KMS-11 (cell line): ENCODE measurements around the gene ZNF75A.

ENCODE experiments used
- H2AFZ ChIP-seq: fragments of 200-600 bp; sonication (generic); 2 replicates; pipeline ENCODE4 v1.6.1; 2016; ENCODE audit warnings: antibody characterized with exemption, mixed run types, low read depth
- H3K27ac ChIP-seq: fragments of 200-600 bp; sonication (generic); 2 replicates; pipeline ENCODE4 v1.6.1; 2016; ENCODE audit warnings: mild to moderate bottlenecking, mixed run types
- H3K27me3 ChIP-seq: fragments of 200-600 bp; sonication (generic); 2 replicates; pipeline ENCODE4 v1.6.1; 2017; ENCODE audit warnings: mild to moderate bottlenecking, low read depth, mixed run types, moderate library complexity; ENCODE audit not compliant: insufficient read depth
- H3K36me3 ChIP-seq: fragments of 200-600 bp; sonication (generic); 2 replicates; pipeline ENCODE4 v1.6.1; 2017; ENCODE audit warnings: mild to moderate bottlenecking, mixed run types; ENCODE audit not compliant: insufficient read depth
- H3K4me1 ChIP-seq: fragments of 200-600 bp; sonication (generic); 2 replicates; pipeline ENCODE4 v1.6.1; 2016; ENCODE audit warnings: mild to moderate bottlenecking, low read depth, mixed run types; ENCODE audit not compliant: poor library complexity, severe bottlenecking
- H3K4me2 ChIP-seq: fragments of 200-600 bp; sonication (generic); 2 replicates; pipeline ENCODE4 v1.7.0; 2016; ENCODE audit warnings: mild to moderate bottlenecking, mixed run types
- H3K4me3 ChIP-seq: fragments of 200-600 bp; sonication (generic); IDR thresholded peaks from 2 replicates; pipeline ENCODE4 v1.6.1; 2017; ENCODE audit warnings: low read depth, low read length, mixed read lengths; ENCODE audit not compliant: insufficient read depth
- H3K79me2 ChIP-seq: fragments of 200-600 bp; sonication (generic); 2 replicates; pipeline ENCODE4 v1.6.1; 2016; ENCODE audit warnings: low read depth, mixed run types; ENCODE audit not compliant: insufficient read depth
- H3K9ac ChIP-seq: fragments of 200-600 bp; sonication (generic); 2 replicates; pipeline ENCODE4 v1.6.1; 2016; ENCODE audit warnings: mild to moderate bottlenecking, mixed run types
- H4K20me1 ChIP-seq: fragments of 200-600 bp; sonication (generic); 2 replicates; pipeline ENCODE4 v1.6.1; 2016; ENCODE audit warnings: mild to moderate bottlenecking, mixed run types; ENCODE audit not compliant: insufficient read depth
- TF ChIP-seq, protein P1 (sequence below): fragments of 200-600 bp; sonication (generic); conservative IDR thresholded peaks from 2 replicates; pipeline ENCODE4 v1.6.1; 2017; ENCODE audit warnings: low read depth, mild to moderate bottlenecking, antibody characterized with exemption, low read length, moderate library complexity, mixed read lengths

ZNF75A gene

GRCh38 chr16:3321816-3322215, 16.5 kb downstream of the ZNF75A start:
- Histone ChIP-seq H3K4me1 (no peaks in the 10 kb centered on the region), H3K79me2 (no peaks in the 10 kb centered on the region), H3K27ac (no peak overlapping the region), H3K4me2 (no peak overlapping the region), H2AFZ (no peak overlapping the region), H4K20me1 (no peaks in the 10 kb centered on the region), H3K4me3 (no peak overlapping the region), H3K36me3 (peaks cover 13% of the 10 kb centered on the region; the same call in 1 of the 2 replicates), H3K9ac (no peak overlapping the region), H3K27me3 (no peaks in the 10 kb centered on the region)
- TF ChIP-seq, protein P1, sequence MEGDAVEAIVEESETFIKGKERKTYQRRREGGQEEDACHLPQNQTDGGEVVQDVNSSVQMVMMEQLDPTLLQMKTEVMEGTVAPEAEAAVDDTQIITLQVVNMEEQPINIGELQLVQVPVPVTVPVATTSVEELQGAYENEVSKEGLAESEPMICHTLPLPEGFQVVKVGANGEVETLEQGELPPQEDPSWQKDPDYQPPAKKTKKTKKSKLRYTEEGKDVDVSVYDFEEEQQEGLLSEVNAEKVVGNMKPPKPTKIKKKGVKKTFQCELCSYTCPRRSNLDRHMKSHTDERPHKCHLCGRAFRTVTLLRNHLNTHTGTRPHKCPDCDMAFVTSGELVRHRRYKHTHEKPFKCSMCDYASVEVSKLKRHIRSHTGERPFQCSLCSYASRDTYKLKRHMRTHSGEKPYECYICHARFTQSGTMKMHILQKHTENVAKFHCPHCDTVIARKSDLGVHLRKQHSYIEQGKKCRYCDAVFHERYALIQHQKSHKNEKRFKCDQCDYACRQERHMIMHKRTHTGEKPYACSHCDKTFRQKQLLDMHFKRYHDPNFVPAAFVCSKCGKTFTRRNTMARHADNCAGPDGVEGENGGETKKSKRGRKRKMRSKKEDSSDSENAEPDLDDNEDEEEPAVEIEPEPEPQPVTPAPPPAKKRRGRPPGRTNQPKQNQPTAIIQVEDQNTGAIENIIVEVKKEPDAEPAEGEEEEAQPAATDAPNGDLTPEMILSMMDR: no peak

DNA sequence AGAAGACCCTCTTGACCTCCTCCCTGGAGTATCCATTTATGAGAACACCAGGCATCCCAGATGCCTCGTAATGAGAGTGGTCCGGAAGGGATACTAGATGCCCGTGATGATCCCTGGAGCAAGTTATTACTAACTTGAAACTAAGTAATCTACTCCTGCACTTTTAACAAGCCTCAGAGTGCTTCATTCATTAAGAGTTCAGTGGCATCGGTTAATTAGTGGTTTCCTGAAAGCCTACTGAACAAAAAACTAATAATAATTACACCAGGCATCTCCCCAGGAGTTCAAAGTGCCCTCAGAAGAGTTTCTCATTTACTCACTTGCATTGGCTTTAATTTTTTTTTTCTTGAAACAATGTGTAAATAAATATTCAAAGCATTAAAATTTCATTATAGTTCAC, 22.2 kb downstream of the ZNF75A start:
- TF ChIP-seq, protein P1: no peak
- no peaks in the 10 kb centered on the region for H4K20me1 ChIP-seq
- H3K4me2 ChIP-seq: 0 out of 2 replicates have a peak overlapping the region, but pooled peaks have one; percentile 8
- H3K4me3 ChIP-seq: no peak overlapping the region
- no peak overlapping the region for H2AFZ ChIP-seq
- no peaks in the 10 kb centered on the region for H3K27me3 ChIP-seq
- H3K36me3 ChIP-seq: no peaks in the 10 kb centered on the region
- H3K27ac ChIP-seq: no peak overlapping the region
- H3K4me1 ChIP-seq: peaks cover 5% of the 10 kb centered on the region
- no peak overlapping the region for H3K9ac ChIP-seq
- H3K79me2 ChIP-seq: no peaks in the 10 kb centered on the region

GRCh38 chr16:3328104-3328503, 22.8 kb downstream of the ZNF75A start:
- Histone ChIP-seq H2AFZ (no peak overlapping the region), H3K9ac (no peak overlapping the region), H3K27me3 (no peaks in the 10 kb centered on the region), H3K27ac (no peak overlapping the region), H3K4me1 (peaks cover 5% of the 10 kb centered on the region), H3K4me2 (0 out of 2 replicates have a peak overlapping the region, but pooled peaks have one; percentile 8), H3K4me3 (no peak overlapping the region), H3K36me3 (no peaks in the 10 kb centered on the region), H3K79me2 (no peaks in the 10 kb centered on the region), H4K20me1 (no peaks in the 10 kb centered on the region)
- TF ChIP-seq, protein P1: no peak

DNA sequence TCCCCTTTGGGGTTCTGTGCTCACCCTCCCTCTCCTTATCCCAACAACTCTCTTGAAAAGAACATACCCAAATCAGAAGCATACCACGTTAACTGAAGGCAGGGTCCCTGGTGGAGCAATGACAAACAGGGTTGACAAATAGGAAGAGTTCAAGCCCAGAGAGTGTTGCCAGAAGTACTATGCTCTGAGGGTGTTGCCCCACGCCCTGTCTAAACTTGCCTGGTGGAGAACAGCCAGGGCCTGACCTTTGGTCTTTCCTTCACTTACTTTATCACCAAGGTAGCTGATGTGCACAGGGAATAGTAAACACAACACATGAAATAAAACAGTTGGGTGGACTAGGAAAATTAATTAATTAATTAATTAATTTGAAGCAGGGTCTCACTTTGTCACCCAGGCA, 23.3 kb downstream of the ZNF75A start:
- Histone ChIP-seq H3K79me2 (no peaks in the 10 kb centered on the region), H4K20me1 (no peaks in the 10 kb centered on the region), H3K4me3 (no peak overlapping the region), H3K4me2 (no peak overlapping the region), H3K36me3 (no peaks in the 10 kb centered on the region), H3K27ac (no peak overlapping the region), H3K4me1 (peaks cover 5% of the 10 kb centered on the region), H3K9ac (no peak overlapping the region), H3K27me3 (no peaks in the 10 kb centered on the region), H2AFZ (no peak overlapping the region)
- TF ChIP-seq, protein P1: no peak

GRCh38 chr16:3346041-3346440, 40.7 kb downstream of the ZNF75A start:
- Histone ChIP-seq H3K4me1 (peaks cover 53% of the 10 kb centered on the region), H3K36me3 (no peaks in the 10 kb centered on the region), H3K4me2 (no peak overlapping the region), H3K27ac (peak overlapping the region; percentile 100; the same call in 1 of the 2 replicates), H4K20me1 (no peaks in the 10 kb centered on the region), H3K9ac (no peak overlapping the region), H3K79me2 (no peaks in the 10 kb centered on the region; the same call in 1 of the 2 replicates), H3K27me3 (no peaks in the 10 kb centered on the region), H2AFZ (no peak overlapping the region), H3K4me3 (no peak overlapping the region)
- TF ChIP-seq, protein P1: no peak
